ENCODE measurements around the gene MYRIP.
"Not testable (repeated sequence)": the region's sequence is repeated elsewhere in the genome, so short reads cannot be mapped to it uniquely, and the experiment has no call there.

The MYRIP gene

DNA sequence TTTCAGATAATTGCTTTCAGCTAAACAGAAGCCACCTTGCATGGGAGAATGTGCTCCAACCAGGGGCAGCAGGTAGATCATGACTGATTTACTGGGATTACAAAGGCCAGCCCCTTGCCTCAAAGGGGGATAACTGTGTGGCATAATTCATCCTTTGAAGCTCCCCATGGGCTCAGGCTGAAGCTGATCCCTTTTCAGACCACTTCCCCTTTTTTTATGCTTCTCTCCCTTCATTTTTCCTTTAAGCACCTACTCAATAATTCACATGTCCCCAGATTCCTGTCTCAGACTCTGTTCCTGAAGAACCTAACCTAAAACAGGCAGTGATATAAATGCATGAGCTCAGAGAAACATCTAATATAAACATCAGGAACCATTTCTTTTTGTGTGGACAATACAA, 8.2 kb upstream of the MYRIP start:
- TF ChIP-seq POLR2A (IDR thresholded peaks at IDR 0.05; ENCODE audit: extremely low read depth, insufficient read length): no peak
- no peak for TF ChIP-seq MYC (IDR thresholded peaks at IDR 0.05; ENCODE audit: low read depth, low read length)
- TF ChIP-seq, protein P1, sequence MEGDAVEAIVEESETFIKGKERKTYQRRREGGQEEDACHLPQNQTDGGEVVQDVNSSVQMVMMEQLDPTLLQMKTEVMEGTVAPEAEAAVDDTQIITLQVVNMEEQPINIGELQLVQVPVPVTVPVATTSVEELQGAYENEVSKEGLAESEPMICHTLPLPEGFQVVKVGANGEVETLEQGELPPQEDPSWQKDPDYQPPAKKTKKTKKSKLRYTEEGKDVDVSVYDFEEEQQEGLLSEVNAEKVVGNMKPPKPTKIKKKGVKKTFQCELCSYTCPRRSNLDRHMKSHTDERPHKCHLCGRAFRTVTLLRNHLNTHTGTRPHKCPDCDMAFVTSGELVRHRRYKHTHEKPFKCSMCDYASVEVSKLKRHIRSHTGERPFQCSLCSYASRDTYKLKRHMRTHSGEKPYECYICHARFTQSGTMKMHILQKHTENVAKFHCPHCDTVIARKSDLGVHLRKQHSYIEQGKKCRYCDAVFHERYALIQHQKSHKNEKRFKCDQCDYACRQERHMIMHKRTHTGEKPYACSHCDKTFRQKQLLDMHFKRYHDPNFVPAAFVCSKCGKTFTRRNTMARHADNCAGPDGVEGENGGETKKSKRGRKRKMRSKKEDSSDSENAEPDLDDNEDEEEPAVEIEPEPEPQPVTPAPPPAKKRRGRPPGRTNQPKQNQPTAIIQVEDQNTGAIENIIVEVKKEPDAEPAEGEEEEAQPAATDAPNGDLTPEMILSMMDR (IDR thresholded peaks at IDR 0.05; ENCODE audit: low read depth, low read length): no peak
- TF ChIP-seq, protein P2, sequence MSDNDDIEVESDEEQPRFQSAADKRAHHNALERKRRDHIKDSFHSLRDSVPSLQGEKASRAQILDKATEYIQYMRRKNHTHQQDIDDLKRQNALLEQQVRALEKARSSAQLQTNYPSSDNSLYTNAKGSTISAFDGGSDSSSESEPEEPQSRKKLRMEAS (IDR thresholded peaks at IDR 0.05; ENCODE audit: low read depth, low read length): no peak
- H3K4me3 ChIP-seq (ENCODE audit: low read depth, low read length): no peak overlapping the region
- DNase-seq (ENCODE audit: low read depth): no peak

DNA sequence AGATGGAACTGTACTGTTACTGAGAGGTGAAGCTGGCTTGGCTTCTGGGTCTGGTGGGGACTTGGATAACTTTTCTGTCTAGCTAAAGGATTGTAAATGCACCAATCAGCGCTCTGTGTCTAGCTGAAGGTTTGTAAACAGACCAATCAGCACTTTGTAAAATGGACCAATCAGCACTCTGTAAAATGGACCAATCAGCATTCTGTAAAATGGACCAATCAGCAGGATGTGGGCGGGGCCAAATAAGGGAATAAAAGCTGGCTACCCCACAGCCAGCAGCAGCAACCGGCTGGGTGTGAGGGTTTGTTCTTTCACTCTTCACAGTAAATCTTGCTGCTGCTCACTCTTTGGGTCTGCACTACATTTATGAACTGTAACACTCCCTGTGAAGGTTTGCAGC, 6.9 kb upstream of the MYRIP start:
- not testable (repeated sequence) for H3K4me3 ChIP-seq (ENCODE audit: low read depth, low read length); DNase-seq (ENCODE audit: low read depth)

DNA sequence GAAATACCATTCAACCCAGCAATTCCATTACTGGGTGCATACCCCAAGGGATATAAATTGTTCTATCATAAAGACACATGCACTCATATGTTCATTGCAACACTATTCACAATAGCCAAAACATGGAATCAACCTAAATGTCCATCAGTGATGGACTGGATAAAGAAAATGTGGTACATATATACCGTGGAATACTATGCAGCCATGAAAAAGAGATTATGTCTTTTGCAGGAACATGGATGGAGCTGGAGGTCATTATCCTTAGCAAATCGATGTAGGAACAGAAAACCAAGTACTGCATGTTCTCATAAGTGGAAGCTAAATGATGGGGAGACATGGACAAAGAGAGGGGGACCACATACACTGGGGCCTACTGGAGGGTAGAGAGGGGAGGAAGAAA, 5.5 kb upstream of the MYRIP start:
- no peak for DNase-seq (ENCODE audit: low read depth)
- H3K4me3 ChIP-seq (ENCODE audit: low read depth, low read length): no peak overlapping the region
- TF ChIP-seq, protein P2 (IDR thresholded peaks at IDR 0.05; ENCODE audit: low read depth, low read length): no peak

DNA sequence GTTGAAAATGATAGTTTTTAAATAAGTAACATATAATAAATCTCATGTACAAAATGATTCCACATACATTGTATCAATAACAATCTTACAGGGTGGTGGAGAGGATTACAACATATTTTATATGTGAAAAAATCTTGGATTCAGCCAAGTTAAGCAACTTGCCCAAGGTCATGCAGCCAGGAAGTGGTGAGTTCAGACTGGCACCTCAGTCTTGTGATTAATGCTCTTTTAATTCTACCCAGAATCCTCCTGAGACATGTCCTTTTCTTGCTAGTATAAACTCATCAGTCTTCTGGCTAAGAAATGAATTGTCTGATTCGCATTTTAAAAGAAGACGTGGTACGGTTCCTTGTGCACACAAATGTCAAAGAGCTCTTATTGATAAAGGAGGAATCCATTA, 4.5 kb upstream of the MYRIP start:
- H3K4me3 ChIP-seq (ENCODE audit: low read depth, low read length): no peak overlapping the region
- no peak for DNase-seq (ENCODE audit: low read depth)
- TF ChIP-seq POLR2A (IDR thresholded peaks at IDR 0.05; ENCODE audit: extremely low read depth, insufficient read length) (no peak), MYC (IDR thresholded peaks at IDR 0.05; ENCODE audit: low read depth, low read length) (no peak)
- TF ChIP-seq, protein P1 (IDR thresholded peaks at IDR 0.05; ENCODE audit: low read depth, low read length): no peak
- TF ChIP-seq, protein P2 (IDR thresholded peaks at IDR 0.05; ENCODE audit: low read depth, low read length): no peak

DNA sequence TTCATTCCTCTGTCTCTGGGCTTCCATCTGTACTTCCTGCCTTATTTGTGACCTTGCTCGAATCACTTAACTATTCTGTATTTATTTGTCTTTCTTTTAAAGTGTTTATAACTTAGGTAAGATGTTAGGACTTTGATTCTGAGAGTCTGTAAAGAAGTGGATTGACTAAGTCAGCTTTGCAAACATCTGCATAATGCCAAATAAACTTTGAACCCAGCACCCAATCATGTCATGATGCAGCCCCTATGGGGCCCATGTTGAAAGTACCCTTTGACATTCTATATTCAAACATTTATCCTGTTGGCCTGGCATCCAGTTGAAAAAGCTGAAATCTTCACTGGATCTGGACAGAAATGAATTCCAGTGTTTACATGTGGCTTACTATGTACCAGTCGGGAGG, 3.8 kb upstream of the MYRIP start:
- no peak overlapping the region for H3K4me3 ChIP-seq (ENCODE audit: low read depth, low read length)
- TF ChIP-seq, protein P2 (IDR thresholded peaks at IDR 0.05; ENCODE audit: low read depth, low read length): no peak
- TF ChIP-seq MYC (IDR thresholded peaks at IDR 0.05; ENCODE audit: low read depth, low read length) (no peak), POLR2A (IDR thresholded peaks at IDR 0.05; ENCODE audit: extremely low read depth, insufficient read length) (no peak)
- TF ChIP-seq, protein P1 (IDR thresholded peaks at IDR 0.05; ENCODE audit: low read depth, low read length): no peak
- DNase-seq (ENCODE audit: low read depth): no peak

DNA sequence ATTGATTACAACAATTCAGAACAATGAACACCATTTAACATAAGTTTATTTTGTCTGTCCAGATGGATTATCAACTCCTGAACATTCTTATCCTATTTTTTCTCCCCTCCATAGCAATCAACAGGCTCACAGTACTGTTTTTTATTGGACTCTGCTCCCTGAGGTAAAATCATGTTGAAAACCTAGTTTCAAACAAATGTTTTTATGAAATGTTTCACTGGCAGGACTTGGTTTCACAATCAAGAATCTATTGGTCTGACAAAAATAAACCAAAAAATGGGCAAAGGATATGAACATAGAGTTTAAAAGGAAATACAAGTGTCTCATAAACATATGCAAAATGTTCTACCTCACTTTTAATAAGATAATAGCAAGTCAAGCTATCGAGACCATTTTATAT, 2.6 kb upstream of the MYRIP start:
- TF ChIP-seq MYC (IDR thresholded peaks at IDR 0.05; ENCODE audit: low read depth, low read length) (no peak), POLR2A (IDR thresholded peaks at IDR 0.05; ENCODE audit: extremely low read depth, insufficient read length) (no peak)
- TF ChIP-seq, protein P2 (IDR thresholded peaks at IDR 0.05; ENCODE audit: low read depth, low read length): no peak
- TF ChIP-seq, protein P1 (IDR thresholded peaks at IDR 0.05; ENCODE audit: low read depth, low read length): no peak
- DNase-seq (ENCODE audit: low read depth): no peak
- no peak overlapping the region for H3K4me3 ChIP-seq (ENCODE audit: low read depth, low read length)

DNA sequence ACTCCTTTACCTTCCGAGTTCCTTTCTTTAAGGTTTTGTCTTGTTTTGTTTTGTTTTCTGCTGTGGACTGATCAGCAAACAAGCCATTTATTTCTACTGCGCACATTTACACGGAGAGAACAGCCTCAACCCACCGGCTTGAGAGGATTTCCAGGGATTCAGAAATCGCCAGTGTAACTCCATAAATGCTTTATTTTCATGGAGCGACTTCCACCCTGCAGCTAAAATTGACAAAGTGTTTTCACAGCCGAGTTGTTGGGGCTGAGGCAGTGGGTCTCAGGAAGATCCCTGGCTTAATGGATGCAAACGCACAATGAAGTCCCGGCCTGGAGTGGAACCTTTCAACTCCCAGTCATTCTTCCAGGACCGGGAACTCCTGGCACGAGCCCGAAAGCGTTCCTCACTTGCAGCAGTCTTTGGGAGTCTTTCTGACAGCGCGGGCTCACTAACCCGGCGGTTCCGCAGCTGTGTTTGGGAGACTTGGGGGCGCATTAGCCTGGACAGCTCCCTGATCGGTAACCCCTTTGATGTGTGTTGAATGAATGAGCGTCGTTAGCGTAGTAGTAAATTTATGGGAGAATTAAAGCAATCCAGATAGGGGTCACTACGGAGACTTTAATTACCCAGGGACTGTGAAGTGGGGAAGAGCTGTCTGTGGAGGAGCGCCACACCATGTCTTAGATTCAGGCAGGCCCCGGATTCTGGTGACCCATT, 785 bp upstream of the MYRIP start:
- no peak for DNase-seq (ENCODE audit: low read depth)

More for the DNA sequence above, 785 bp upstream of the MYRIP start:
- H3K4me3 ChIP-seq (ENCODE audit: low read depth, low read length): no peak overlapping the region
- TF ChIP-seq POLR2A (IDR thresholded peaks at IDR 0.05; ENCODE audit: extremely low read depth, insufficient read length) (no peak), MYC (IDR thresholded peaks at IDR 0.05; ENCODE audit: low read depth, low read length) (no peak)
- TF ChIP-seq, protein P1 (IDR thresholded peaks at IDR 0.05; ENCODE audit: low read depth, low read length): no peak
- TF ChIP-seq, protein P2 (IDR thresholded peaks at IDR 0.05; ENCODE audit: low read depth, low read length): no peak
